H9 (cell line): ENCODE measurements around the gene CENPO. TPM values are rescaled to one million over a fixed set of nuclear protein-coding genes. Genes with fewer than 3 reads are reported as not detected.

Experiments used
- DNase-seq: peaks from one replicate; pipeline ENCODE4 v3.0.0-alpha.2; 2017
- H2AFZ ChIP-seq: one replicate; pipeline ENCODE4 v1.6.1; 2013; ENCODE audit warnings: mild to moderate bottlenecking, low read length, control low read depth, moderate library complexity
- H2AK5ac ChIP-seq: 2 replicates; pipeline ENCODE4 v1.6.1; 2013; ENCODE audit warnings: low read length, control low read depth, mixed read lengths; ENCODE audit not compliant: insufficient read length
- H2BK120ac ChIP-seq: one replicate; pipeline ENCODE4 v1.6.1; 2013; ENCODE audit warnings: low read depth, mild to moderate bottlenecking, low read length, control low read depth, inconsistent platforms; ENCODE audit not compliant: poor library complexity, severe bottlenecking
- H2BK12ac ChIP-seq: 2 replicates; pipeline ENCODE4 v1.6.1; 2013; ENCODE audit warnings: low read length, control low read depth, mixed read lengths, low read depth; ENCODE audit not compliant: insufficient read length
- H2BK15ac ChIP-seq: 2 replicates; pipeline ENCODE4 v1.6.1; 2013; ENCODE audit warnings: low read depth, low read length, control low read depth
- H2BK20ac ChIP-seq: one replicate; pipeline ENCODE4 v1.6.1; 2013; ENCODE audit warnings: low read depth, mild to moderate bottlenecking, low read length, control low read depth, inconsistent platforms; ENCODE audit not compliant: poor library complexity, severe bottlenecking
- H2BK5ac ChIP-seq: 2 replicates; pipeline ENCODE4 v1.6.1; 2013; ENCODE audit warnings: low read length, control low read depth, mixed read lengths; ENCODE audit not compliant: insufficient read length
- H3K14ac ChIP-seq: 2 replicates; pipeline ENCODE4 v1.6.1; 2013; ENCODE audit warnings: low read length, control low read depth; ENCODE audit not compliant: insufficient read depth
- H3K18ac ChIP-seq: 2 replicates; pipeline ENCODE4 v1.6.1; 2013; ENCODE audit warnings: low read depth, mild to moderate bottlenecking, mixed read lengths, low read length, control low read depth; ENCODE audit not compliant: insufficient read length
- H3K23ac ChIP-seq: 2 replicates; pipeline ENCODE4 v1.6.1; 2013; ENCODE audit warnings: low read length, control low read depth, mixed read lengths, low read depth; ENCODE audit not compliant: insufficient read length
- H3K23me2 ChIP-seq: 2 replicates; pipeline ENCODE4 v1.6.1; 2013; ENCODE audit warnings: low read depth, mild to moderate bottlenecking, mixed read lengths, low read length, control low read depth; ENCODE audit not compliant: insufficient read length, poor library complexity, severe bottlenecking
- H3K27ac ChIP-seq: 2 replicates; pipeline ENCODE4 v1.5.1; 2013; ENCODE audit warnings: low read length, control low read depth, mixed read lengths, low read depth; ENCODE audit not compliant: insufficient read length
- H3K27me3 ChIP-seq: 2 replicates; pipeline ENCODE4 v1.6.1; 2013; ENCODE audit warnings: low read length, control low read depth, inconsistent platforms; ENCODE audit not compliant: insufficient read depth
- H3K4ac ChIP-seq: 2 replicates; pipeline ENCODE4 v1.6.1; 2013; ENCODE audit warnings: low read depth, mild to moderate bottlenecking, control low read depth, inconsistent platforms, low read length, moderate library complexity
- H3K4me1 ChIP-seq: 2 replicates; pipeline ENCODE4 v1.6.1; 2013; ENCODE audit warnings: low read length, control low read depth, inconsistent platforms; ENCODE audit not compliant: insufficient read depth
- H3K4me2 ChIP-seq: 2 replicates; pipeline ENCODE4 v1.6.1; 2013; ENCODE audit warnings: low read length, control low read depth, mixed read lengths; ENCODE audit not compliant: insufficient read length, insufficient read depth
- H3K56ac ChIP-seq: 2 replicates; pipeline ENCODE4 v1.6.1; 2013; ENCODE audit warnings: low read depth, mild to moderate bottlenecking, mixed read lengths, low read length, control low read depth; ENCODE audit not compliant: insufficient read length
- H3K79me1 ChIP-seq: 2 replicates; pipeline ENCODE4 v1.6.1; 2013; ENCODE audit warnings: low read depth, mild to moderate bottlenecking, moderate library complexity, low read length, control low read depth, inconsistent platforms; ENCODE audit not compliant: insufficient read depth, poor library complexity, severe bottlenecking
- H3K79me2 ChIP-seq: 2 replicates; pipeline ENCODE4 v1.6.1; 2013; ENCODE audit warnings: low read length, control low read depth, inconsistent platforms; ENCODE audit not compliant: insufficient read depth
- H3K9ac ChIP-seq: 2 replicates; pipeline ENCODE4 v1.6.1; 2013; ENCODE audit warnings: low read length, control low read depth, mixed read lengths; ENCODE audit not compliant: insufficient read length; ENCODE audit errors: extremely low read depth
- H3K9me3 ChIP-seq: one replicate; pipeline ENCODE4 v1.6.1; 2013; ENCODE audit warnings: low read depth, low read length, inconsistent platforms; ENCODE audit not compliant: control insufficient read depth
- H3T11ph ChIP-seq: one replicate; pipeline ENCODE4 v1.6.1; 2013; ENCODE audit warnings: mild to moderate bottlenecking, low read length, control low read depth, inconsistent platforms
- H4K20me1 ChIP-seq: one replicate; pipeline ENCODE4 v1.6.1; 2013; ENCODE audit not compliant: control insufficient read depth, insufficient read length, insufficient read depth
- H4K5ac ChIP-seq: 2 replicates; pipeline ENCODE4 v1.6.1; 2013; ENCODE audit warnings: low read depth, mild to moderate bottlenecking, mixed read lengths, low read length, control low read depth; ENCODE audit not compliant: insufficient read length
- H4K8ac ChIP-seq: replicated peaks from 2 replicates; pipeline ENCODE4 v1.6.1; 2013; ENCODE audit warnings: low read length, control low read depth, mixed read lengths, low read depth; ENCODE audit not compliant: insufficient read length
- H4K91ac ChIP-seq: 2 replicates; pipeline ENCODE4 v1.6.1; 2013; ENCODE audit warnings: low read depth, mild to moderate bottlenecking, moderate library complexity, mixed read lengths, low read length, control low read depth; ENCODE audit not compliant: insufficient read length
- H3K27ac Mint-ChIP-seq, 3 experiments: 2 replicates in 2 of 3; 3 replicates in 1 of 3; pipeline ENCODE4 v1.8.0; 2020 to 2021; ENCODE audit warnings: mixed read lengths in 3 of 3, mild to moderate bottlenecking in 1 of 3, moderate library complexity in 1 of 3
- H3K27me3 Mint-ChIP-seq: 2 replicates; pipeline ENCODE4 v1.8.0; 2021; ENCODE audit warnings: low read depth, mild to moderate bottlenecking, moderate library complexity, mixed read lengths
- H3K36me3 Mint-ChIP-seq, 3 experiments: 2 replicates in 2 of 3; 3 replicates in 1 of 3; pipeline ENCODE4 v1.8.0; 2020 to 2021; ENCODE audit warnings: low read depth in 3 of 3, mixed read lengths in 3 of 3; ENCODE audit not compliant: insufficient read depth in 1 of 3
- H3K4me1 Mint-ChIP-seq, 2 experiments: 2 replicates each; pipeline ENCODE4 v1.8.0; 2020; ENCODE audit warnings: mixed read lengths in 2 of 2
- H3K4me3 Mint-ChIP-seq, 2 experiments: 2 replicates in 1 of 2; 3 replicates in 1 of 2; pipeline ENCODE4 v1.8.0; 2020 to 2021; ENCODE audit warnings: mild to moderate bottlenecking in 2 of 2, mixed read lengths in 2 of 2, moderate library complexity in 1 of 2
- H3K9me3 Mint-ChIP-seq, 2 experiments: 2 replicates in 1 of 2; 3 replicates in 1 of 2; pipeline ENCODE4 v1.8.0; 2020; ENCODE audit warnings: mild to moderate bottlenecking in 2 of 2, mixed read lengths in 2 of 2, moderate library complexity in 1 of 2
- CTCF ChIP-seq: fragments of 200-600 bp; sonication (generic); conservative IDR thresholded peaks from 3 replicates; pipeline ENCODE4 v1.8.0; 2021; ENCODE audit warnings: antibody characterized with exemption, mild to moderate bottlenecking
- WGBS: extraction: QIAGEN DNeasy Blood & Tissue Kit; methylation state at CpG from one replicate; pipeline ENCODE4 v1.1.7; 2013; ENCODE audit warnings: missing lambda C conversion rate, low lambda C conversion rate, mixed read lengths; ENCODE audit not compliant: insufficient read length; ENCODE audit errors: extremely low coverage; 5-methylcytosine and 5-hydroxymethylcytosine counted together
- total RNA-seq: library from RNA; stranded (reverse); gene quantifications from 2 replicates; pipeline ENCODE4 v1.2.1, GENCODE V29; 2021

The CENPO gene
- total RNA-seq, 1 experiment from 2014 or later = 49.5 TPM

DNA sequence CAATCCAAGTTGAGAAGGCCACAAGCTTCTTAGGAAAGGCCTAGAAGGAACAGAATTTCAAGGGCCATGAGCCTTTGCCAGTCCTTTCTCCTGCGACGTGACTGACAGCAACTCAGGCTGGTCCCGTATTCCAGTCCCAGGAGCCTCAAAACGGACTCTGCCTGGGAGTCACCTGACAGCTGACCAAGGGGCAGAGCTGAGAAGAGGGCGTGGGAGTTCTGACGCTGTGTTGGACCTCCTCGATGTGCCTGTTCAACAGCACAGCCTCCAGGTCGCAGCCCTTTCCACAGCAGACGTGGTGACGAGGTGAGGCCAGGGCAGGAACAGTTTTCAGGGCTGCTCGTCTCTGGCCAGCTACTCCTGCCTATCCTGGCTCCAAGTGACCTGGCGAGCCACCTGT, 37.6 kb downstream of the CENPO start:
- Histone ChIP-seq H3K9ac (no peak overlapping the region), H2BK120ac (no peak overlapping the region), H3K9me3 (no peaks in the 10 kb centered on the region), H3K56ac (no peak overlapping the region), H3K23me2 (no peaks in the 10 kb centered on the region), H3K23ac (no peak overlapping the region), H2AK5ac (no peak overlapping the region), H3K4ac (no peak overlapping the region), H3K18ac (no peak overlapping the region), H3K4me2 (no peak overlapping the region), H3K4me1 (peaks cover 2% of the 10 kb centered on the region; the same call in 1 of the 2 replicates), H4K5ac (no peak overlapping the region), H2AFZ (no peak overlapping the region), H2BK12ac (no peak overlapping the region), H2BK5ac (no peak overlapping the region), H3T11ph (no peak overlapping the region), H3K27ac (no peak overlapping the region), H4K20me1 (no peaks in the 10 kb centered on the region), H3K27me3 (no peaks in the 10 kb centered on the region), H3K14ac (no peak overlapping the region), H4K91ac (no peak overlapping the region), H3K79me1 (no peaks in the 10 kb centered on the region), H2BK20ac (no peak overlapping the region), H4K8ac (no peak overlapping the region), H2BK15ac (no peak overlapping the region), H3K79me2 (no peaks in the 10 kb centered on the region)
- H3K4me1 Mint-ChIP-seq = peaks cover 39 to 42% of the 10 kb centered on the region in 2 experiments
- TF ChIP-seq CTCF = no peak
- peaks cover 0 to 7% of the 10 kb centered on the region in 2 experiments; a peak in 4 of 5 replicates for H3K9me3 Mint-ChIP-seq
- H3K27me3 Mint-ChIP-seq = no peaks in the 10 kb centered on the region; the same call in none of the 2 replicates
- no peak overlapping the region for H3K4me3 Mint-ChIP-seq
- no CpG with 5 or more reads among the region's 12 CpGs for WGBS
- DNase-seq = no peak
- peaks cover 25 to 32% (median 26%) of the 10 kb centered on the region in 3 experiments for H3K36me3 Mint-ChIP-seq
- H3K27ac Mint-ChIP-seq = no peak overlapping the region
